HG03460 (cell line): Measurements from ENCODE around the gene TMEM91.

ENCODE experiments used
- ATAC-seq: cut with Tn5 transposase; IDR thresholded peaks from one replicate; pipeline ENCODE4 v1.9.1; 2021; ENCODE audit not compliant: unreplicated experiment

The TMEM91 gene

GRCh38 chr19:41427647-41428480 lies 51.5 kb downstream of the TMEM91 start:
- no peak for ATAC-seq

GRCh38 chr19:41428481-41428859 lies 52.1 kb downstream of the TMEM91 start:
- ATAC-seq: no peak

GRCh38 chr19:41430922-41431321 lies 54.6 kb downstream of the TMEM91 start:
- ATAC-seq: no peak

- no peak for ATAC-seq
These were observed 55.4 kb downstream of the TMEM91 start for GRCh38 chr19:41431426-41432386.

GRCh38 chr19:41433171-41433570 lies 56.8 kb downstream of the TMEM91 start:
- no peak for ATAC-seq
